LNCAP (cell line): Measurements from ENCODE around the gene SH3RF1.

ENCODE experiments used
- TF ChIP-seq, protein P1 (sequence below): fragments of 450-650 bp; IDR thresholded peaks from 2 replicates; pipeline ENCODE4 v1.5.1; 2017; ENCODE audit warnings: mild to moderate bottlenecking

SH3RF1 gene

DNA sequence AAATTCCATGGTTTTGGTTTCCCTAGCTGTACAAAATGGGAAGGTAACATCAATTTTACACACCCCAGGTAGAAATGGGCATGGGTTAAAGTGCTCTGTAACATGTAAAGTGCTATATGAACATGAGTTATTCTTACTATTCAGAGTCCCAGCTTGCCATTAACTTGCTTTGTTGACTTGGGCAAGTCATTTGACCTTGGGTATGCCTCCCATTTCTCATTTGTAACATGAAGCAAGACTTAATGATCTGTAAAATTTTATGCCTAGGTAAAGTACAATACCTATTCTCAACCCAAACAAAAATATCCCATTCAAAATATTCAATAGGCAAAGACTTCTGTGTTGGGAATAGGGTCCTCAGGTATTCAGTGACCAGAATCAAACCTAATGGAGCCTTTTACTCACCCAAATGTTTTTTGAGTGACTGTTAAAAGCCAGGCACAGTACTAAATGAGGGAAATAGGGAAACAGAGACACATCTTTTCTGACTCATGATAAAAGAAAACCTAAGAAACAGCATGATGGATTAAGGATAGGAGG lies 126.6 kb downstream of the SH3RF1 start:
- TF ChIP-seq, protein P1, sequence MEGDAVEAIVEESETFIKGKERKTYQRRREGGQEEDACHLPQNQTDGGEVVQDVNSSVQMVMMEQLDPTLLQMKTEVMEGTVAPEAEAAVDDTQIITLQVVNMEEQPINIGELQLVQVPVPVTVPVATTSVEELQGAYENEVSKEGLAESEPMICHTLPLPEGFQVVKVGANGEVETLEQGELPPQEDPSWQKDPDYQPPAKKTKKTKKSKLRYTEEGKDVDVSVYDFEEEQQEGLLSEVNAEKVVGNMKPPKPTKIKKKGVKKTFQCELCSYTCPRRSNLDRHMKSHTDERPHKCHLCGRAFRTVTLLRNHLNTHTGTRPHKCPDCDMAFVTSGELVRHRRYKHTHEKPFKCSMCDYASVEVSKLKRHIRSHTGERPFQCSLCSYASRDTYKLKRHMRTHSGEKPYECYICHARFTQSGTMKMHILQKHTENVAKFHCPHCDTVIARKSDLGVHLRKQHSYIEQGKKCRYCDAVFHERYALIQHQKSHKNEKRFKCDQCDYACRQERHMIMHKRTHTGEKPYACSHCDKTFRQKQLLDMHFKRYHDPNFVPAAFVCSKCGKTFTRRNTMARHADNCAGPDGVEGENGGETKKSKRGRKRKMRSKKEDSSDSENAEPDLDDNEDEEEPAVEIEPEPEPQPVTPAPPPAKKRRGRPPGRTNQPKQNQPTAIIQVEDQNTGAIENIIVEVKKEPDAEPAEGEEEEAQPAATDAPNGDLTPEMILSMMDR: no peak

DNA sequence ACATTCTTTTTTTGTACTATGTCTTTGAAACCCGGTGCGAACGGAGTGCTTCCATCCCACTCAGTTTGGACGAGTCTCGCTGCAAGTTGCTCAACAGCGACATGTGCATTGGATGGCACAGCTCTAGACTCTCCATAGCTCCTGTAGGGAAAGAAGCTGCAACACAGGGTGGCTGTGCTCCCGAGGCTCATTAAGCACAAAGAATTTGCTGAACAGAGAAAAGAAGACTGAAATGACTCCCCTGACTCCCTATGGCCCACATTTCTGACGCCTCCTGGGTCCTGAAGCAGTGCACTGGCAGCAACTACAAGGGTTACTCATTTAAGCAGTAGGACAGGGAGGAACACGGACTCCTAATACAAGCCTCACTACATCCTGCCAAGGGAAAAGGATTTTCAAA lies 127.4 kb downstream of the SH3RF1 start:
- TF ChIP-seq, protein P1: no peak

DNA sequence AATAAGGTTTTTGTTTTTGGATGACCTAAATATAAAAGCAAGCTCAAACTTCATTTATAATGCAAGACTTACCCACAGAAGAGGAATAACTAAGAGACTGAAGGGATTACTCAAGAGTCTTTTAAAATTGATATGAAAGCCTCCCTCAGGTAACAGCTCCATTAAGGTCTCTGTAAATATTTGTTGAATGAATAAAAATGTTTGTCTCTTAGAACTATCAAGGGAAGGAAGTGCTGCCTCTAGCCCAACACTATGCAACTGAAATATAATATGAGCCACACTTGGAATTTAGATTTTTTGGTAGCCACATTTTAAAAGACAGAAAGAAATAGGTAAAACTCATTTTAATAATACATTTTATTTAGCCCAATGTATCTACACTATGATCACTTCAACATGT lies 127.8 kb downstream of the SH3RF1 start:
- TF ChIP-seq, protein P1: no peak

GRCh38 chr4:169142391-169142790 lies 128.4 kb downstream of the SH3RF1 start:
- TF ChIP-seq, protein P1: no peak

DNA sequence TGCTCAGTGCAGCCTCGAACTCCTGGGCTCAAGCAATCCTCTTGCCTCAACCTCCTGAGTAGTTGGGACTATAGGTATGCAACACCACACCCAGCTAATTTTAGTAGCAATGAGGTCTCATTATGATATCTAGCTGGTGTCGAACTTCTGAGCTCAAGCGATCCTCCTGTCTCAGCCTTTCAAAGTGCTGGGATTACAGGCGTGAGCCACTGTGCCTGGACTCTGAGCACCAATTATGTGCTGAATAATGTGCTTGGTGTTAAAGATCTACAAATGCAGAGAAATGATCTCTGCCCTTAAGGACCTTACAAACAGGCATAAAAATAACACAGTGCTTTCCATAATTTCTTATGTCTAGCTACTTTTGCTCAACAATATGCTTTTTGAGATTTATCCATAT lies 131.7 kb downstream of the SH3RF1 start:
- TF ChIP-seq, protein P1: no peak

- TF ChIP-seq, protein P1: no peak
Observed at GRCh38 chr4:169137558-169137920, 133.2 kb downstream of the SH3RF1 start.

- TF ChIP-seq, protein P1: no peak
Observed at GRCh38 chr4:169136796-169137557, 133.8 kb downstream of the SH3RF1 start.

- TF ChIP-seq, protein P1: no peak
Observed at GRCh38 chr4:169136330-169136729, 134.4 kb downstream of the SH3RF1 start.
